Measurements from ENCODE around the gene SENP8.

- TF ChIP-seq CTCF (IDR thresholded peaks at IDR 0.05; ENCODE audit: control extremely low read depth in 1 of 3, insufficient read depth in 1 of 3, low read depth in 1 of 3, low read length in 3 of 3) (no peak), FOSL1 (IDR thresholded peaks at IDR 0.05; ENCODE audit: insufficient read depth, low read depth, low read length) (no peak), JUN (IDR thresholded peaks at IDR 0.05; ENCODE audit: low read depth, low read length) (no peak), POLR2A (IDR thresholded peaks at IDR 0.05; ENCODE audit: control extremely low read depth in 1 of 2, low read depth in 2 of 2, low read length in 2 of 2) (no peak), CREB1 (IDR thresholded peaks at IDR 0.05) (no peak), YY1 (IDR thresholded peaks at IDR 0.05; ENCODE audit: low read depth, low read length) (no peak), SIN3A (conservative IDR thresholded peaks at IDR 0.05 in 1 of 2, IDR thresholded peaks at IDR 0.05 in 1 of 2; ENCODE audit: low read depth in 1 of 2, low read length in 2 of 2) (no peak), ATF3 (IDR thresholded peaks at IDR 0.05; ENCODE audit: insufficient read depth, low read depth, low read length) (no peak), MAX (IDR thresholded peaks at IDR 0.05) (no peak), RAD21 (IDR thresholded peaks at IDR 0.05 in 1 of 2, conservative IDR thresholded peaks at IDR 0.05 in 1 of 2; ENCODE audit: low read depth in 2 of 2, low read length in 2 of 2) (no peak), EP300 (IDR thresholded peaks at IDR 0.05; ENCODE audit: borderline replicate concordance in 1 of 2, low read depth in 2 of 2, low read length in 2 of 2) (no peak), USF2 (IDR thresholded peaks at IDR 0.05; ENCODE audit: low read length) (no peak), TBP (IDR thresholded peaks at IDR 0.05; ENCODE audit: low read depth, low read length) (no peak), RXRA (IDR thresholded peaks at IDR 0.05; ENCODE audit: insufficient read depth, low read depth, low read length) (no peak)
Measured at GRCh38 chr15:72074335-72075060, 43.7 kb upstream of the SENP8 start.
